ENCODE data around the gene SC5D. TPM values are rescaled to one million over a fixed set of nuclear protein-coding genes. Genes with fewer than 3 reads are reported as not detected.

The SC5D gene
- total RNA-seq, 1 experiment from 2014 or later = 108 TPM

DNA sequence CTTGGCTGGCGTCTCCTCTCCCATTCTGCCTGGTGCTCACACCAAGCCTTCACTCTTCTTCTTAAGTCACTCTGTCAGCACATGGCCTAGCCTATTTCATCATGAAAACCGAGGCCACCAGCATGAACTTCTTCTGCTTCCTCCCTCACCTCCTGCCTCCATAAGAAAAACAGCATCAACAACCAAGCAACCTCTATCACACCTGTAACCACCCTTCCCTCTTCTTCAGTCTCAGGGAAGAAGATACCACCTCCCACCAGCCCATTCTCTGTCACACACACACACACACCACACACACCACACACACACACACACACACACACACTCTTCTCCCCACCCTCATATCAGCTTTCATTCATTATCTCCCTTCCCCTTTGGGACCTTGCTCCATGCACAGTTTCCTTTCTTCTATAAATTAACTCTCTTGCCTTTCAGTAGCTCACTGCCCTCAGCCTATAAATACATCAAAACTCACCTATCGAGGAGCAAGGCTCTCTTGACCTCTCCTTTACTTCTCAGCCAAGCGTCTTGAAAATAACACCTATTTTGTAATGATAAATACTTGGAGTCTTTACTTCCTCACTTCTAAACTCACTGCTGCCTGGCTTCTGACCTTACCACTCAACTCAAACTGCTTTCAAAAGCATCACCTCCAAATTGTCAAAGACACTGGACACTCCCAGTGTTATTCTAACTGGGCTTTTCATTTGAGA, 36.6 kb downstream of the SC5D start:
- Histone ChIP-seq H3K36me3 (replicated peaks; ENCODE audit: control insufficient read depth, insufficient read depth, low read length) (no peaks in the 10 kb centered on the region), H3K4me3 (ENCODE audit: insufficient read depth, low read depth, low read length) (no peak overlapping the region), H3K27me3 (ENCODE audit: control insufficient read depth, insufficient read depth, low read length) (no peaks in the 10 kb centered on the region)
- DNase-seq = no peak

DNA sequence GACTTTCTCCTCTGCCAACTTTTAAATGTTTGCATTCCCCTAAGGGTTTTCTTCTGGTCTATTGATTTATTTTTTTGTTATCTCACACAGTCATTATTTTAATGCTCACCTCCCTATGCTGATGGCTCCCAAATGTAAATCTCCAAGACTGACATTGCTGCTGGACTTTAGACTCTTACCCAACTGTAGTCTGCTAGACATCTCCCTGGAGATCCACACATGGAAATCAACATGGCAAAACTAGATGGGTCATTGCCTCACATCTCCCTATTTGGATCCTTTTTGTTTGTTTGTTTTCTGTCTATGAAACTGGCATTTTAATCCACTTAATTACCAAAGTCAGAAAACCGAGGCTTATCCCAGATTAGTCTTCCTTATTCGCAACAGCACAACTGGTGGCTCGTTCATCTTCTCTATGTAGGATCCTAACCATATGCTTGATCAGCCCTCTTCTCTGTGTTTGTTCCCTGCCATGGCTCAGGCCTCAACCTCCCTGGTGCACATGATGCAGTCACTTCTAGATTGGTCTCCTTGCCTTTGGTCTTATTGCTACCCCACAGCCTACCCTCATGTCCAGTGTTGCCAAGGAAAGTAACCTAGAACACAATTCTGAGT, 37.3 kb downstream of the SC5D start:
- DNase-seq = no peak
- H3K4me3 ChIP-seq (ENCODE audit: insufficient read depth, low read depth, low read length) = no peak overlapping the region

DNA sequence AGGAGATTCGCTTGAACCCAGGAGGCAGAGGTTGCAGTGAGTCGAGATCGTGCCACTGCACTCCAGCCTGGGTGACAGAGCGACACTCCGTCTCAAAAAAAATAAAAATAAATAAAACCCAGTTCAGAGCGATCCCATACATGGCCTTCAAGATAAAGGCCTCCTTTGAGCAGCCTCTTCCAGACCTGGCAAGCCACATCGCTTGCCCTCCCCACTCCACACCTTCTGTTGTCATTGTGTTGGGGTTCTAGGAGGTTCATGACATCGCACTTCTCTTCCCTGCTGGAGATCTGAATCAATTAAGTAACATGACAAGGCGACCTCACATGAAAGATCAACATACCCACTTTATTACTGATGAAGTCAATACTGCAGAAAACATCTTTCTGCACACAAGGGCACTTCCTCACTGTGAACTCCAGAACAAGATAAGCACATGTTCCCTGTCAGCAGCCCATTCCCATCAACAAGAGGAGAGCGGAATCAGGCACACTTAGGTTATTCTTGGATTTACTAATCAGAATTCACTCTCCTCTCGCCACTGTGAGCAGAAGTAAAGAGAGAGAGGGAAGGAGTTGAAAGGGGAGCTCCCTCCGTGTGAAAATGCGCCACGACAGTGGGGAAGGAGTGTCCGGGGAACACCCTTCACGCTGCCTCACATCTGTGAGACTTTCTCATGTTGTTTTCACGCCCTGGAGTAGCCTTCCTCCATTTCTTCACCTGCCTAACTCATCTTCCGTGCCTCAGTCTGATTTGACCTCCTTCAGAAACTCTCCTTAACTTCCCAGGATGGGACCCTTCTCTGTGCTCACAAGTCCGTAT, 38.3 kb downstream of the SC5D start:
- H3K27me3 ChIP-seq (ENCODE audit: control insufficient read depth, insufficient read depth, low read length) = no peaks in the 10 kb centered on the region
- H3K36me3 ChIP-seq (replicated peaks; ENCODE audit: control insufficient read depth, insufficient read depth, low read length) = no peaks in the 10 kb centered on the region; the same call in 1 of the 2 replicates
- H3K4me3 ChIP-seq (ENCODE audit: insufficient read depth, low read depth, low read length) = no peak overlapping the region
- no peak for DNase-seq

More for the DNA sequence above, 37.3 kb downstream of the SC5D start:
- no peaks in the 10 kb centered on the region for H3K27me3 ChIP-seq (ENCODE audit: control insufficient read depth, insufficient read depth, low read length)
- H3K36me3 ChIP-seq (replicated peaks; ENCODE audit: control insufficient read depth, insufficient read depth, low read length) = no peaks in the 10 kb centered on the region; the same call in 1 of the 2 replicates

DNA sequence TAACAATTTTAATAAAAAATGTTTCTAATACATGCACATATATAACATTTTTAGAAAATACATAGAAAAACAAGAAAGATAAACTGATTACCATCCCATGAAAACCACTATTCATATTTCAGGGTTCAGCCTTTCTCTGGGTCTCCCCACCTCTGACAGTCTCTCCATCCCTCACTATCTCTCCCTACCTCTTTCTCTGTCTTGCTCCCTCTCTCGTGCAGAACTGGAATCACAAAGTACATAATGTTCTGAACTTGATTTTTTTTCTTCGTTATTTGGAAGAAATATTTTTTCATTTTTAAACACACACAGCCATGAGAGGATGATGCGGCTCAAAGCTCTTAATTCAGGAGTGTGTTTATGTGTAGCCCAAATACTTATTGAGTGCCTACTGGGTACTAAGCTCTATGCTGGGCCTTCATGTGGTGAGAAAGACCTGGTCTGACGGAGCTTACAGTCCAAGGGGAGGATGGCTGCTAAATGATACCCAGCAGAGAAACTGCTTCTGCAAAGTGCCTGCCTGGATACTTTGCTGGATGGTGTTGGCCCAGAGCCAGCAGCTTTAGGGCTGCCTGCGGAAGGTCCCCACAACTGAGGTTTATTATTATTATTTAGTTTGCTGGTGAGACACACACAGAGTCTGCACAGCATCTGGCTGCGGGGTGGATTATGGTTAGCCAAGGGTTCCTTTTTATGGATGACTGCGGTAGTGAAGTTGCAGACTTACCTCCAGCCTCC, 42.6 kb downstream of the SC5D start:
- no peak for DNase-seq
- Histone ChIP-seq H3K36me3 (replicated peaks; ENCODE audit: control insufficient read depth, insufficient read depth, low read length) (no peaks in the 10 kb centered on the region; the same call in 1 of the 2 replicates), H3K4me3 (ENCODE audit: insufficient read depth, low read depth, low read length) (no peak overlapping the region), H3K27me3 (ENCODE audit: control insufficient read depth, insufficient read depth, low read length) (no peaks in the 10 kb centered on the region)

DNA sequence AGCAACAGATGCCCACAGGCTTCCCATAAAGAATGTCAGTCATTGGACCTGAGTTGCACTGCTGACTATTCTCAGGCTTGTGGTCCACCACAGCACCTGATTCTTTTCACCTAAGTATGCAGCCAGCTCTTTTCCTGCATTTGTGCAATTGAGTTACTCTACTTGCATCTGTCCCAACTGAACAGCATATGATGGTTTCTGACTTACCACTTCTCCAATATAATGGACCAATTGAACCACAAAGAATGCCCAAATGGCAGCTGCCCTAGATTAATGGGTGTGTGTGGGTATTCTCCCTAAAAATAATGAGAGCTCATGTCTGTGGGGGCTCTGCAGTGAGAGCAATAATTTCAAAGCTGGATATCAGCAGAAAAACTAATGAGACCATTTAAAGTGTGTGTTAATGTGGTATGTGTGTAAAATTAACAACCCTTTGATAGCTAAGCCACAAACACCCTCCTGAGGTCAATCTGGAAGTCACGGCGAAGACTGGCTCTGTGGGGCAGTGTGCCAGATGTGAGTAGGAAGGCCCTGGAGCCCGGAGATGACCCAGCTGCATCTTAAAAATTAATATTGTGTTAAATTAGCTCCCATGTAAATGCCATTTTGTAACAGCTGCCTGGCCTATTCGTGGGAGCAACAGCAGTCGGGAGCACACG, 43.8 kb downstream of the SC5D start:
- Histone ChIP-seq H3K36me3 (replicated peaks; ENCODE audit: control insufficient read depth, insufficient read depth, low read length) (no peaks in the 10 kb centered on the region; the same call in 1 of the 2 replicates), H3K27me3 (ENCODE audit: control insufficient read depth, insufficient read depth, low read length) (no peaks in the 10 kb centered on the region), H3K4me3 (ENCODE audit: insufficient read depth, low read depth, low read length) (no peak overlapping the region)
- no peak for DNase-seq

DNA sequence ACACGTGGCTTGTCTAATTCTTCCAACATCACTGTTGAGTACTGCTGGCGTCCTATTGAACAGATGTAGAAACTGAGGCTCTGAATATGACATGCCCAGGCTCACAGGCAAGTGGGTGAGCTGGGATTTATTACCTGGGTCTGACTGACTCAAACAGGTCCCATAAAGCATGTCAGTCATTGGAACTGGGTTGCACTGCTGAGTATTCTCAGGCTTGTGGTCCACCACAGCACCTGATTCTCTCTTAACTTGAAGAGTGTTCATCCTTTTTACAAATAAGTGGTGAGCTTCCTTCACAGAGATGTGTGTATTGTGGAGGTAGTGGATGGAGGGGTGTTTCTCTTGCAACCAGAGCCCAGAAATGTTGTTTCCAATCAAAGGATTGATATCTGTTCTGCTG, 44.5 kb downstream of the SC5D start:
- Histone ChIP-seq H3K4me3 (ENCODE audit: insufficient read depth, low read depth, low read length) (no peak overlapping the region), H3K27me3 (ENCODE audit: control insufficient read depth, insufficient read depth, low read length) (no peaks in the 10 kb centered on the region), H3K36me3 (replicated peaks; ENCODE audit: control insufficient read depth, insufficient read depth, low read length) (no peaks in the 10 kb centered on the region; the same call in 1 of the 2 replicates)
- no peak for DNase-seq

DNA sequence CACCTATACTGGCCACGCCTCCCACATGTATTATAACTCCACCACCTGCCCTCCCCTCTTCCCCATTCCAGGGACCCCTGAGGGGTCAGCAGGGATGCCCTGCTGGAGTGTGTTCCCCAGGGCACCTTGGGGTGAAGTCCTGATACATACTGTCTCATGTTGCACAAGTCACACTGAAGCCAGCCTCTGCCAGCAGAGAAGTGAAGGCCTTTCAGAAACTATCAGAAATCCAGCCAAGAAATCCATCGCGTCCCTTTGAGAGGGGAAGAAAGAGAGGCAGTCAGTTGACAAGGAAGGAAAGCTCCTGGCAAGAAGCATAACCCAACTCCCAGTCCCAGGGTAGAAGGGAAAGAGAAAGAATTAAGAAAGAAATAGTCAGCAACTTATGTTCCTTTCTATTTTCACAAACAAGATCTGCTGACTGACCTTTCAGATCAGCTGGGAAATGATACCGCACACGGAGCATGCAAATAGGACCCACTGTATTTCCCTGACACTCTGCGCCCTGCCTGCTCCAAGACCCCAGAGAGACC, 45.2 kb downstream of the SC5D start:
- Histone ChIP-seq H3K36me3 (replicated peaks; ENCODE audit: control insufficient read depth, insufficient read depth, low read length) (no peaks in the 10 kb centered on the region; the same call in 1 of the 2 replicates), H3K4me3 (ENCODE audit: insufficient read depth, low read depth, low read length) (no peak overlapping the region), H3K27me3 (ENCODE audit: control insufficient read depth, insufficient read depth, low read length) (no peaks in the 10 kb centered on the region)
- no peak for DNase-seq

DNA sequence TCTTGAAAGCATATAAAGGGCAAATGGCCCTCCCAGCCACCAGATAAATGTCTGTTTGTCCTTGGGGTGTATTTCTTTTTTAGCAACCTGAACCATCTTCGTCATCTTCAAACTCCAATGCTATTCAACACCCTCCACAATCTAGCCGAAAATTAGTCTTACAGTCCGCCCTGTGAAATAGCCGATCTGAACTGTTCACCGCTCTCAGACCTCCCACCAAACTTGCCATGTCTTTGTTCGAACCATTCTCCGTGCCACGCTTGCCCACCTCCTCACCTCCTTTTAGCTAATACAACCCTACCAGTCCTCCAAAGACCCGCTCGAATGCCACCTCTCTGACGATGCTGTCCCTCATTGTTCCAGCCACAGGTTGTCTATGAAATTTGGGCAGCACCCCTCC, 46.0 kb downstream of the SC5D start:
- H3K36me3 ChIP-seq (replicated peaks; ENCODE audit: control insufficient read depth, insufficient read depth, low read length) = no peaks in the 10 kb centered on the region; the same call in 1 of the 2 replicates
- H3K4me3 ChIP-seq (ENCODE audit: insufficient read depth, low read depth, low read length) = no peak overlapping the region
- no peaks in the 10 kb centered on the region for H3K27me3 ChIP-seq (ENCODE audit: control insufficient read depth, insufficient read depth, low read length)
- no peak for DNase-seq

DNA sequence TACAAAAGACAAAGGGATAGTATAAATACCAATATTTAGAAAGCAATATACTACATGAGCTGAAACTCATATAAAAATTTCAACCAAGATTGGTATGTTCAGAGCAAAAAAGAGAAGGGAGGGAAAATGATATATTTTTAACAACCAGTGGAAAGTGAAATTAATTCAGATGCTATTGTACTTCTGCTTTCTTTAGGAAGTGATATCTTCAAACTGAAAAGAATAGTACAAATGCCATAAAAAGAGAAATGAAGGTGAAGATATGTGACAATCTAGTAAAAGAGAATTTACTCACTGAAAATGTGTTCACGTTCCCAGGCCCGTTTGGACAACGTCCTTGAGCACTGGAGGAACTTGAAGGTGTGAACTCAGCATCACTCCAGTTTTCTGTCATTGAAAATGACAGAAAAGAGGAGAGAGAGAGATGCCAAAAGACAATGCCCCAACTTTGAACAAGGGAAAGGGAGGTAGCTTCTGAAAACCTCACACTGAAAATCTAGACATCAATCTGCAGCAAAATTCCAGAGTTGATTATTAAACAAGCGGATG, 47.5 kb downstream of the SC5D start:
- no peak for DNase-seq
- H3K36me3 ChIP-seq (replicated peaks; ENCODE audit: control insufficient read depth, insufficient read depth, low read length) = no peaks in the 10 kb centered on the region
- no peak overlapping the region for H3K4me3 ChIP-seq (ENCODE audit: insufficient read depth, low read depth, low read length)
- no peaks in the 10 kb centered on the region for H3K27me3 ChIP-seq (ENCODE audit: control insufficient read depth, insufficient read depth, low read length)

DNA sequence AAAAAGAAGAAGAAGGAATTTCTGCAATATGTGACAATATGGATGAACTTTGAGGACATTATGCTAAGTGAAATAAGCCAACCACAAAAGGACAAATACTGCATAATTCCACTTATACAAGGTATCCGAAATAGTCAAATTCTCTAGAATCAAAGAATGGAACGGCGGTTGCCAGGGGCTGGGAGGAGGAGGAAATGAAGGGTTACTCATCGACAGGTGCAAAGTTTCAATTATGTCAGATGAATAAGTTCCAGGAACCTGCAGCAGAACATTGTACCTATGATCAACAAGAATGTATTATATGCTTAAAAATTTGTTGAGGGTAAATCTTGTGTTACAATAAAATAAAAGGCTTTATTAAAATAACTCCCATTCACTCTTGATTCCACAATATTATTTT, 49.0 kb downstream of the SC5D start:
- DNase-seq = no peak
- H3K36me3 ChIP-seq (replicated peaks; ENCODE audit: control insufficient read depth, insufficient read depth, low read length) = no peaks in the 10 kb centered on the region
- no peaks in the 10 kb centered on the region for H3K27me3 ChIP-seq (ENCODE audit: control insufficient read depth, insufficient read depth, low read length)
- H3K4me3 ChIP-seq (ENCODE audit: insufficient read depth, low read depth, low read length) = no peak overlapping the region

DNA sequence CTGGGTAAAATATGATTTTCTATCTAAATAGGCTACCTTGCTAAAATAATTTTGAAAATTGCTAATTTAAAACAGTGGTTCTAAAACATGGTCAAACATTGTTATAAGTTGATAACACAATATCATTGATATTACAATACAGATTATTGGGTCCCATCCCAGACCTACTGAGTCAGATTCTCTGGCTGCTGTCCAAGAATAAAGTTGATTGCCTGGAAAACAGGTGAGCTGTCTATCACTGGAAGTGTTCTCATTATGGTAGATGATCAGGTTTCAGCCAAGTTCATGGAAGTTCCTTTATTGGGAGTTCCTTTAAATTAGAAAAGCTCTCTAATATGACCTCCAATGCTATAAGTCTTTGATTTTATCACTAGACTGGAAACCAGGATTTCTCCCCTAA, 52.3 kb downstream of the SC5D start:
- H3K4me3 ChIP-seq (ENCODE audit: insufficient read depth, low read depth, low read length) = no peak overlapping the region
- no peaks in the 10 kb centered on the region for H3K27me3 ChIP-seq (ENCODE audit: control insufficient read depth, insufficient read depth, low read length)
- DNase-seq = no peak
- H3K36me3 ChIP-seq (replicated peaks; ENCODE audit: control insufficient read depth, insufficient read depth, low read length) = no peaks in the 10 kb centered on the region

DNA sequence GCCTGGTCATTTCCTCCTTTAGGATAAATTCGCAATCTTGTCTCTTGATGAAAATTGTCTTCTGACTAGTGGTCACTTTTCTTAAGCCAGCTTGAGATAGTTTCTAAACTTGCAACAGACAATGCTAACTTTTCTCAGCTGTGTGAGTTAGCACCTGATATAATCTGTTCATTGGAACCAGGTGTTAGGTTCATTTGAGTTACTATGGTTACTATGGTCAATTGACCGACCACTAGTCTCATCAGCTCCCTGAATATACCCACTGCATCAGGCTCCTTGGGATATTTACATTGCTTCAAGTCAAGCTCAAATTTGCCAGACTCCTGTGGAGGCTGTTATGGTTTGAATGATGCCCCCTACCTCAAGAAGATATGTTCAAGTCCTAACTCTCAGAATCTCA, 54.5 kb downstream of the SC5D start:
- no peak for DNase-seq
- Histone ChIP-seq H3K27me3 (ENCODE audit: control insufficient read depth, insufficient read depth, low read length) (no peaks in the 10 kb centered on the region), H3K36me3 (replicated peaks; ENCODE audit: control insufficient read depth, insufficient read depth, low read length) (no peaks in the 10 kb centered on the region), H3K4me3 (ENCODE audit: insufficient read depth, low read depth, low read length) (no peak overlapping the region)

DNA sequence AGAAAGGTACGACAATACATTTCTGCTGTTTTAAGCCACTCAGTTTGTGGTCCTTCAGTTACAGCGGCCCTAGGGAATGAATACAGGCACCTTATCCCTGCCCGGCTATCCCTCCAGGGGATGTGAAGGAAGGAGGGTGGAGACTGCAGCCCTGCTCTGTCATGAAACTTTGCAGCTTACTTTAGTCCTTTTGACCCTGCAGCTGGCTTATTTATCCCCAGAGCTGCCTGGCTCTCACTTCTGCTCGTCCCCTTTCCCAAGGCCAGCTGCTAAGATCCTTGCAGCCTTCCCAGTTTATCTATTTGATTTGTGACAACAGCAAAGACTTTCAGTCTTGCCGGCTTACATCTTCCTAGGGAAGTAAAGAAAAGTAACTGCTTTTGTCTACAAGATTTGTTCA, 55.2 kb downstream of the SC5D start:
- no peak for DNase-seq
- no peak overlapping the region for H3K4me3 ChIP-seq (ENCODE audit: insufficient read depth, low read depth, low read length)
- H3K36me3 ChIP-seq (replicated peaks; ENCODE audit: control insufficient read depth, insufficient read depth, low read length) = no peaks in the 10 kb centered on the region
- H3K27me3 ChIP-seq (ENCODE audit: control insufficient read depth, insufficient read depth, low read length) = no peaks in the 10 kb centered on the region

All from H7 (cell line).